ENCODE measurements around the gene TM6SF1.

The TM6SF1 gene

GRCh38 chr15:83178869-83179325 lies 71.5 kb downstream of the TM6SF1 start:
- DNase-seq = no peak

GRCh38 chr15:83185561-83185960 lies 78.1 kb downstream of the TM6SF1 start:
- no peak for DNase-seq

Measured in fibroblast of skin of scalp (primary cell).